GM12872 (cell line): Measurements from ENCODE around the gene COL4A1.

Experiments
- CTCF ChIP-seq: IDR thresholded peaks from 3 replicates; pipeline ENCODE4 v1.5.1; 2011; ENCODE audit warnings: low read depth, mild to moderate bottlenecking, low read length, moderate library complexity; ENCODE audit not compliant: insufficient read depth

COL4A1 gene

GRCh38 chr13:110227864-110228643 lies 78.9 kb downstream of the COL4A1 start:
- TF ChIP-seq CTCF, result no peak

GRCh38 chr13:110227416-110227815 lies 79.5 kb downstream of the COL4A1 start:
- TF ChIP-seq CTCF, result no peak

GRCh38 chr13:110225609-110226574 lies 81.1 kb downstream of the COL4A1 start:
- TF ChIP-seq CTCF, result no peak

- TF ChIP-seq CTCF, result no peak
Observed at GRCh38 chr13:110225003-110225402, 82.0 kb downstream of the COL4A1 start.

GRCh38 chr13:110224519-110224918 lies 82.4 kb downstream of the COL4A1 start:
- no peak for TF ChIP-seq CTCF

GRCh38 chr13:110221406-110222117 lies 85.4 kb downstream of the COL4A1 start:
- TF ChIP-seq CTCF, result no peak

GRCh38 chr13:110220471-110220870 lies 86.5 kb downstream of the COL4A1 start:
- TF ChIP-seq CTCF, result no peak
